Liver (tissue), 9 donors: Measurements from ENCODE around the gene LTBP4. TPM values are rescaled to one million over a fixed set of nuclear protein-coding genes. Genes with fewer than 3 reads are reported as not detected.

Experiments used
- DNase-seq: peaks from one replicate; pipeline ENCODE4 v3.0.0-alpha.2; 2017; ENCODE audit warnings: low spot score
- H3K27ac ChIP-seq, 2 donors: one replicate each; pipeline ENCODE4 v1.7.0; 2013; ENCODE audit warnings: inconsistent platforms in 2 of 2, low read length in 2 of 2, control low read depth in 1 of 2, low read depth in 1 of 2, mild to moderate bottlenecking in 1 of 2
- H3K27me3 ChIP-seq, 4 donors: one replicate each; pipeline versions ENCODE4 v1.6.1 to v1.7.0; 2013; ENCODE audit warnings: low read length in 3 of 4, inconsistent platforms in 1 of 4, mild to moderate bottlenecking in 1 of 4, moderate library complexity in 1 of 4; ENCODE audit not compliant: control insufficient read depth in 4 of 4, insufficient read depth in 4 of 4
- H3K36me3 ChIP-seq, 4 donors: one replicate each; pipeline versions ENCODE4 v1.6.1 to v1.7.0; 2013; ENCODE audit warnings: low read length in 3 of 4, mild to moderate bottlenecking in 3 of 4, low read depth in 1 of 4, moderate library complexity in 1 of 4; ENCODE audit not compliant: control insufficient read depth in 4 of 4, insufficient read depth in 3 of 4
- H3K4me1 ChIP-seq, 4 donors: one replicate each; pipeline versions ENCODE4 v1.6.1 to v1.7.0; 2013; ENCODE audit warnings: low read length in 3 of 4, mild to moderate bottlenecking in 3 of 4, moderate library complexity in 1 of 4; ENCODE audit not compliant: control insufficient read depth in 4 of 4, insufficient read depth in 4 of 4
- H3K4me3 ChIP-seq, 3 donors: one replicate each; pipeline versions ENCODE4 v1.6.1 to v1.7.0; 2013; ENCODE audit warnings: low read length in 3 of 3, control low read depth in 1 of 3, low read depth in 1 of 3, mild to moderate bottlenecking in 1 of 3
- H3K9ac ChIP-seq, 2 donors: one replicate each; pipeline ENCODE4 v1.7.0; 2013; ENCODE audit warnings: low read length in 2 of 2, mild to moderate bottlenecking in 2 of 2, moderate library complexity in 2 of 2, control low read depth in 1 of 2, low read depth in 1 of 2
- H3K9me3 ChIP-seq, 4 donors: one replicate each; pipeline versions ENCODE4 v1.6.1 to v1.7.0; 2013; ENCODE audit warnings: low read length in 3 of 4; ENCODE audit not compliant: control insufficient read depth in 4 of 4
- ATF3 ChIP-seq: IDR thresholded peaks from 2 replicates; pipeline ENCODE4 v1.6.1; 2016; ENCODE audit warnings: antibody characterized with exemption
- EGR1 ChIP-seq, 2 donors: IDR thresholded peaks; 2 replicates each; pipeline ENCODE4 v1.6.1; 2016 to 2018; ENCODE audit warnings: antibody characterized with exemption in 2 of 2, low read depth in 2 of 2
- FOXA1 ChIP-seq: IDR thresholded peaks from 2 replicates; pipeline ENCODE4 v1.6.1; 2016; ENCODE audit warnings: antibody characterized with exemption
- FOXA2 ChIP-seq: IDR thresholded peaks from 2 replicates; pipeline ENCODE4 v1.6.1; 2016; ENCODE audit warnings: antibody characterized with exemption
- GABPA ChIP-seq, 2 donors: IDR thresholded peaks in 1 of 2; conservative IDR thresholded peaks in 1 of 2; 2 replicates each; pipeline ENCODE4 v1.6.1; 2016; ENCODE audit warnings: antibody characterized with exemption in 2 of 2, mild to moderate bottlenecking in 1 of 2, moderate library complexity in 1 of 2
- HNF4A ChIP-seq, 2 donors: conservative IDR thresholded peaks; 2 replicates each; pipeline ENCODE4 v1.6.1; 2016; ENCODE audit warnings: antibody characterized with exemption in 2 of 2, mild to moderate bottlenecking in 2 of 2
- HNF4G ChIP-seq: IDR thresholded peaks from 2 replicates; pipeline ENCODE4 v1.6.1; 2016; ENCODE audit warnings: antibody characterized with exemption
- JUND ChIP-seq, 2 donors: IDR thresholded peaks; 2 replicates each; pipeline ENCODE4 v1.6.1; 2016; ENCODE audit warnings: antibody characterized with exemption in 2 of 2
- NR2F2 ChIP-seq: IDR thresholded peaks from 2 replicates; pipeline ENCODE4 v1.6.1; 2016; ENCODE audit warnings: antibody characterized with exemption
- RAD21 ChIP-seq, 2 donors: IDR thresholded peaks; 2 replicates each; pipeline ENCODE4 v1.6.1; 2016; ENCODE audit warnings: antibody characterized with exemption in 2 of 2, mild to moderate bottlenecking in 2 of 2
- REST ChIP-seq: IDR thresholded peaks from 2 replicates; pipeline ENCODE4 v1.6.1; 2016; ENCODE audit warnings: antibody characterized with exemption, mild to moderate bottlenecking
- RXRA ChIP-seq, 2 donors: IDR thresholded peaks; 2 replicates each; pipeline ENCODE4 v1.6.1; 2017 to 2018; ENCODE audit warnings: antibody characterized with exemption in 2 of 2, mild to moderate bottlenecking in 1 of 2
- SP1 ChIP-seq: IDR thresholded peaks from 2 replicates; pipeline ENCODE4 v1.6.1; 2018; ENCODE audit warnings: antibody characterized with exemption, mild to moderate bottlenecking
- TAF1 ChIP-seq: conservative IDR thresholded peaks from 2 replicates; pipeline ENCODE4 v1.6.1; 2016; ENCODE audit warnings: antibody characterized with exemption, mild to moderate bottlenecking
- YY1 ChIP-seq: IDR thresholded peaks from 2 replicates; pipeline ENCODE4 v1.6.1; 2016; ENCODE audit warnings: antibody characterized with exemption, mild to moderate bottlenecking
- WGBS: extraction: QIAGEN DNeasy Blood & Tissue Kit; methylation state at CpG from one replicate; pipeline ENCODE4 v1.1.7; 2013; 5-methylcytosine and 5-hydroxymethylcytosine counted together
- polyA plus RNA-seq, 2 donors: library from polyadenylated mRNA; stranded (reverse) in 1 of 2; unstranded in 1 of 2; fragments of 200-250 nt in 1 of 2; fragments of >200 nt in 1 of 2; fragmentation: Nextera tagmentation in 1 of 2; extraction: Ambion mirVana in 1 of 2; gene quantifications; one replicate each; pipeline versions ENCODE4 v1.2.1 to v1.2.3, GENCODE V29; 2013 to 2015
- total RNA-seq, 2 donors: library from RNA; depleted of rRNA; stranded (reverse); fragments of >200 nt; gene quantifications; one replicate each; pipeline ENCODE4 v1.2.3, GENCODE V29; 2014
- TF ChIP-seq, protein P1 (sequence below): fragments of 150-350 bp; IDR thresholded peaks from 2 replicates; pipeline ENCODE4 v1.5.1; 2017; ENCODE audit warnings: improper control_type of control experiment, low read depth, low read length; ENCODE audit not compliant: missing input control
- TF ChIP-seq, protein P2 (sequence below): IDR thresholded peaks from 2 replicates; pipeline ENCODE4 v1.6.1; 2016; ENCODE audit warnings: antibody characterized with exemption
- donor health status: healthy.
- donor health status: healthy.
- donor health status: healthy.
- donor health status: healthy.
- donor health status: healthy.

Gene LTBP4
- total and polyA plus RNA-seq, 4 donors = 9.6 to 28.7 (median 17.8) TPM

- no peak for DNase-seq
- Histone ChIP-seq H3K4me1 (no peaks in the 10 kb centered on the region), H3K36me3 (no peaks in the 10 kb centered on the region), H3K27me3 (no peaks in the 10 kb centered on the region), H3K9ac (no peak overlapping the region), H3K9me3 (no peaks in the 10 kb centered on the region), H3K4me3 (no peak overlapping the region), H3K27ac (no peak overlapping the region)
- 94% methylated on average over 8 of the region's 8 CpGs for WGBS
- TF ChIP-seq TAF1 (no peak), RAD21 (IDR thresholded peaks at IDR 0.05) (no peak), JUND (IDR thresholded peaks at IDR 0.05) (no peak), EGR1 (IDR thresholded peaks at IDR 0.05; ENCODE audit: low read depth in 2 of 2) (no peak)
These were observed 19.0 kb downstream of the LTBP4 start for GRCh38 chr19:40620161-40620485.

- no peak overlapping the region for H3K9ac ChIP-seq
- no peaks in the 10 kb centered on the region for H3K9me3 ChIP-seq
- H3K4me1 ChIP-seq = no peaks in the 10 kb centered on the region
- no peak overlapping the region for H3K4me3 ChIP-seq
- no peak overlapping the region for H3K27ac ChIP-seq
- DNase-seq = no peak
- H3K27me3 ChIP-seq = no peaks in the 10 kb centered on the region
- TF ChIP-seq HNF4A (conservative IDR thresholded peaks at IDR 0.05) (no peak), FOXA1 (no peak), SP1 (no peak), ATF3 (no peak), RXRA (IDR thresholded peaks at IDR 0.05) (no peak), JUND (IDR thresholded peaks at IDR 0.05) (no peak), TAF1 (no peak), HNF4G (no peak), EGR1 (IDR thresholded peaks at IDR 0.05; ENCODE audit: low read depth in 2 of 2) (no peak), FOXA2 (no peak), NR2F2 (no peak), RAD21 (IDR thresholded peaks at IDR 0.05) (no peak), GABPA (IDR thresholded peaks at IDR 0.05 in 1 of 2, conservative IDR thresholded peaks at IDR 0.05 in 1 of 2) (no peak), YY1 (no peak), REST (no peak)
- TF ChIP-seq, protein P1, sequence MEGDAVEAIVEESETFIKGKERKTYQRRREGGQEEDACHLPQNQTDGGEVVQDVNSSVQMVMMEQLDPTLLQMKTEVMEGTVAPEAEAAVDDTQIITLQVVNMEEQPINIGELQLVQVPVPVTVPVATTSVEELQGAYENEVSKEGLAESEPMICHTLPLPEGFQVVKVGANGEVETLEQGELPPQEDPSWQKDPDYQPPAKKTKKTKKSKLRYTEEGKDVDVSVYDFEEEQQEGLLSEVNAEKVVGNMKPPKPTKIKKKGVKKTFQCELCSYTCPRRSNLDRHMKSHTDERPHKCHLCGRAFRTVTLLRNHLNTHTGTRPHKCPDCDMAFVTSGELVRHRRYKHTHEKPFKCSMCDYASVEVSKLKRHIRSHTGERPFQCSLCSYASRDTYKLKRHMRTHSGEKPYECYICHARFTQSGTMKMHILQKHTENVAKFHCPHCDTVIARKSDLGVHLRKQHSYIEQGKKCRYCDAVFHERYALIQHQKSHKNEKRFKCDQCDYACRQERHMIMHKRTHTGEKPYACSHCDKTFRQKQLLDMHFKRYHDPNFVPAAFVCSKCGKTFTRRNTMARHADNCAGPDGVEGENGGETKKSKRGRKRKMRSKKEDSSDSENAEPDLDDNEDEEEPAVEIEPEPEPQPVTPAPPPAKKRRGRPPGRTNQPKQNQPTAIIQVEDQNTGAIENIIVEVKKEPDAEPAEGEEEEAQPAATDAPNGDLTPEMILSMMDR = no peak
- TF ChIP-seq, protein P2, sequence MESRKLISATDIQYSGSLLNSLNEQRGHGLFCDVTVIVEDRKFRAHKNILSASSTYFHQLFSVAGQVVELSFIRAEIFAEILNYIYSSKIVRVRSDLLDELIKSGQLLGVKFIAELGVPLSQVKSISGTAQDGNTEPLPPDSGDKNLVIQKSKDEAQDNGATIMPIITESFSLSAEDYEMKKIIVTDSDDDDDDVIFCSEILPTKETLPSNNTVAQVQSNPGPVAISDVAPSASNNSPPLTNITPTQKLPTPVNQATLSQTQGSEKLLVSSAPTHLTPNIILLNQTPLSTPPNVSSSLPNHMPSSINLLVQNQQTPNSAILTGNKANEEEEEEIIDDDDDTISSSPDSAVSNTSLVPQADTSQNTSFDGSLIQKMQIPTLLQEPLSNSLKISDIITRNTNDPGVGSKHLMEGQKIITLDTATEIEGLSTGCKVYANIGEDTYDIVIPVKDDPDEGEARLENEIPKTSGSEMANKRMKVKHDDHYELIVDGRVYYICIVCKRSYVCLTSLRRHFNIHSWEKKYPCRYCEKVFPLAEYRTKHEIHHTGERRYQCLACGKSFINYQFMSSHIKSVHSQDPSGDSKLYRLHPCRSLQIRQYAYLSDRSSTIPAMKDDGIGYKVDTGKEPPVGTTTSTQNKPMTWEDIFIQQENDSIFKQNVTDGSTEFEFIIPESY = no peak
- WGBS = 69% methylated on average over 2 of the region's 2 CpGs
- H3K36me3 ChIP-seq = no peaks in the 10 kb centered on the region
These were observed 20.1 kb downstream of the LTBP4 start for GRCh38 chr19:40621283-40621682.
